NOMO-1 treated with DMSO at 0.1 percent for 48 hours (cell line): ENCODE measurements around the gene PRR29.
"Not testable (repeated sequence)": the region's sequence is repeated elsewhere in the genome, so short reads cannot be mapped to it uniquely, and the experiment has no call there.

Experiments used
- DNase-seq: peaks from one replicate; lab custom pipeline; 2025; ENCODE audit not compliant: unreplicated experiment; lab: John Stamatoyannopoulos, UW

PRR29 gene

GRCh38 chr17:64009571-64010402 is 11.6 kb downstream of the PRR29 start:
- peak; percentile 75 for DNase-seq

- DNase-seq, result no peak
Observed at GRCh38 chr17:64015447-64015846, 17.3 kb downstream of the PRR29 start.

- no peak for DNase-seq
Observed at GRCh38 chr17:64016231-64016784, 18.2 kb downstream of the PRR29 start.

DNA sequence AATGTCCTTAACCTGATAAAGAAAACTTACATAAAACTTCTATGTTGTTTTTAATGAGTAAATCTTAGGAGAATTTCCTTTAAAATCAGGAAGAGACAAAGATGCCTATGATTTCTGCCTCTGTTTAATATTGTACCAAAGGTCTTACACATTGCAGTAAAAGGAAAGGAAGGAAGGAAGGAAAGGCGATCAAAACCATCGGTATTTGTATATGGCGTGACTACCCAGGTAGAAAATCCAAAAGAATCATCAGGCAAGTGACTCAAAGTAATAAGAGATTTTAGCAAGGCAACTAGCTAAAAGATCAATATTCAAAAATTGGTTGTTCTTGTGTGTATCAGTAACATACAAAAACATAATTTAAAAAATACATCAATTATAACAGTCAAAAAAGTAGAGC is 18.8 kb downstream of the PRR29 start:
- DNase-seq, result no peak

DNA sequence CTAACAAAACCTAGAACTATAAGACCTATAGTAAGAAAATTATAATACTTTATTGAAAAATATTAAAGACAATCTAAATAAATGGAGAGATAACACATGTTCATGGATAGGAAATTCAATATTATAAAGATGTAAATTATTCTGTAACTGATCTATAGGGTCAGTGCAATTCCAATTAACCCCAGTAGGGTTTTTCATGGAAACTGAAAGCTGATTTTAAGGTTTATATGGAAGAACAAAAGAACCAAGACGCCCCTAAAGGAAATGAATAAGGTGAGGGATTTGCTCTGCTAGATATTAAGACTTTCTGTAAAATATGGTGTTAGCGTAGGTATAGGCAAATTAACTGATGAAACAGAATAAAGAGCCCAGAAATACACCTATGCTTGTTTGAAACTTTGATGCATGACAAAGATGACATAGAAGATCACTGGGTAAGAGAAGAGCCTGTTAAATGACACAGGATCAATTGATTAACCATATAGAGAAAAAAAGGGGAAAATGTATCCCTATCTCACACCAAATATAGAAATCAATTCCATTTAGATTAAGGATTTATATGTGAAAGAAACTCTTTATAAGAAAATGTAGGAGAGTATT is 19.3 kb downstream of the PRR29 start:
- DNase-seq, result no peak

GRCh38 chr17:64019551-64019961 is 21.4 kb downstream of the PRR29 start:
- not testable (repeated sequence) for DNase-seq

DNA sequence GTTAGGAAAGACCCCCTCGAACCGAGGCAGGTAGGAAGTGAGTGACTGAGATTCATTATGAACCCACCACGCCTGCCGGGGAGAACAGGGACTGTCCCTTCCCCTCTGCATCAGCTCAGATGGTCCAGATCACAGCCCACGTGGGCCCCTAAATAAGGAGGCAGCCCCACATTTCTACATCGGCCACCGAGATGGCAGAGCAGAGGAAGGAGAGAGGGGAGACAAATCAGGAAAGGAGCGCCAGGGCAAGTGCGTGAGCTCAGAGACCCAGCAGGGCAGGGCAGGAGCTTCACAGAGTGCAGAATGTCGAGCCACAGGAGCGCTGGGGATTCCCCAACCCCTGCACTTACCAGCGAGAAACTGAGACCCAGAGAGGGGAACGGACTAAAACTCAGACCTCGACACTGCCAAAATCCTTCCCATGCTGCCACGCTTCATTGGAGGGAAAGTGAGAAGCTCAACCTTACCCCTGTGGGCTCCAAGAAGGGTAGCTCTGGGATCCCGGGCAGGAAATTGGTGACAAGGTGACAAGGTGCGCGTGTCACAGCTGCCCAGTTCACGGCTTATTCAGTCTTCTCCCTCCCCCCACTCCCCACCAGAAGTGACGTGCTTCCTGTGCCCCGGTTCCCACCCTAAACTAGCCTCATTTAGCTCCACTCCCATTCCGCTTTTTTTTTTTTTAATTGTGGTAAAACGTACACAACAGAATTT is 22.1 kb downstream of the PRR29 start, which contains the start of gene ICAM2:
Gene ICAM2, minus strand, starts transcription at position 578 of the 711 bp plus-strand sequence. CDS start 13,942 bp downstream, outside the sequence.
- peak; percentile 82 for DNase-seq

GRCh38 chr17:64022611-64023063 is 24.5 kb downstream of the PRR29 start:
- no peak for DNase-seq

GRCh38 chr17:64024215-64024654 is 26.1 kb downstream of the PRR29 start:
- DNase-seq, result no peak

- DNase-seq, result no peak
Observed at GRCh38 chr17:64024781-64025731, 26.9 kb downstream of the PRR29 start.

DNA sequence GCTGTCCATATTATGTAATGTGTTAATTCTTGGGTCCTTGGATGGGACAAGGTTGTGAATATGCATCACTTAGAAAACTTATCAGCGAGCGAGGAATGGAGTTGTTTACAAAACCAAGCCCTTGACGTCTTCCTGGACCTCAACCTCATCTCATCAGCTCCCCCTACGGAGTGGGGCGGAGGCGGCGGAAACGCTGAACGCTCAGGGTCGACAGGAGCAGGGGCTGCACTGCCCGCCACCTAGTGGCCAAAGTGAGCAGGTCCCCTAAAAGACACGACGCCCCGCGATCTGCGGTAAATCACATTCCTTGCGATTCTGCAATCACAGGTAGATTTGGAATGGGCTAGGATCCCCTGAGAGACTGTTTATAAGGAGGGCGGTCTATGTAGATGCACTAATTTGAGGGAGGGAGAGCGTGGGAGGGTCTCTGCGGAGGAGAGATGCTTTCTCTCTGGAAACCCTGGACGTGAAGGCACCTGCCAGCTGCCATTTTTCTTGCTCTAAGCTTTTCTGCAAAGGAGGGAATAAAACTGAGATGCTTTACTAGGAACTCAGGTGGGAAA is 27.7 kb downstream of the PRR29 start:
- peak; percentile 87 for DNase-seq

GRCh38 chr17:64028874-64029464 is 30.8 kb downstream of the PRR29 start:
- peak; percentile 26 for DNase-seq

DNA sequence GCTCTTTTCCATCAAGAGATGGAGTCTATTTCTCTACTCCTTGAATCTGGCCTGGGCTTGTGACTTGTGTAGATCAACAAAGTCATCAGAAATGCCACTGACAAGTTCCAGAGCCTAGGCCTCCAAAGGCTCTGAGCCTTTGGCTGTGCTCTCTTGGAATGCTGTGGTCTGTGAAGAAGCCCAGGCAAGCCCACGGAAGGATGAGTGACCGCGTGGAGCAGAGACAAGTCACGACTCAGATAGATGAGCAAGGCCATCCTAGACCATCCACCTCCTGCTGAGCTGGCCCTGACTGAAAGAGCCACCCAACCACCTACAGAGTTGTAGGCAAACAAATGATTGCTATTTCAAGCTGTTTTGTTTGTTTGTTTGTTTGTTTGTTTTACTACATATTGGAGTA is 33.9 kb downstream of the PRR29 start:
- no peak for DNase-seq

DNA sequence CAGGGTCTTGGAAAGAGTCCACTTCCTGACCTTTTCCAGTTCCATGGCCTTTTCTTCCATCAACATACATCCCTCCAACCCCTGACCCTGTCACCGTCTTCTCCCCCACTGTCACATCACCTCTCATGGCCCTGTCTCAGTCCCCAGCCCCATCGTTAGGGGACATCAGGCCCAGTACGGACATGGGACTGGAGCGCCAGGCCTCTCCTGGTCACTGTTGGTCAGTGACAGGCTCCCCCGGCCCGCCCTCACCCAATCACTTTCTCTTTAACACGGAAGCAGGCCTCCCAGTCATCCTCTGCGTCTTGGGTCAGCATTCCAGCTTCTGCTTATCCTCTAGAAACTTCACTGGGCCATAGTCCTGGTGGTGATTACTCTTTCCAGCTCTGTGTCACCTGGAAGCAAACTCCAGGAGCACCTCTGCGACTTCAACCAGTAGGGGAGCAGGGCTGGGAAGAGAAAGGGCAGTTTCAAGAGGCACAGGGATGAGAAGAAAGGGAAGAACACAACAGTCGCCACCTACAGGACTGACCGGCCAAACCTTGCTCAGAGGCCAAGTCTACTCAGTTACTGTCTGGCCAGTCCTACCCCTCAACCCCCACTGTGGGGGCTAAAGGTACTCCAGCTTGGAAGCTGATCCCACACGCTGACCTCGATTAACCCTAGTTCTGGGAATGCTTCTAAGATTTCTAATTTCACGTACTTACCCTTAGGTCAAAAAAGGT is 38.2 kb downstream of the PRR29 start:
- no peak for DNase-seq

GRCh38 chr17:64037180-64037579 is 39.0 kb downstream of the PRR29 start:
- DNase-seq, result no peak

DNA sequence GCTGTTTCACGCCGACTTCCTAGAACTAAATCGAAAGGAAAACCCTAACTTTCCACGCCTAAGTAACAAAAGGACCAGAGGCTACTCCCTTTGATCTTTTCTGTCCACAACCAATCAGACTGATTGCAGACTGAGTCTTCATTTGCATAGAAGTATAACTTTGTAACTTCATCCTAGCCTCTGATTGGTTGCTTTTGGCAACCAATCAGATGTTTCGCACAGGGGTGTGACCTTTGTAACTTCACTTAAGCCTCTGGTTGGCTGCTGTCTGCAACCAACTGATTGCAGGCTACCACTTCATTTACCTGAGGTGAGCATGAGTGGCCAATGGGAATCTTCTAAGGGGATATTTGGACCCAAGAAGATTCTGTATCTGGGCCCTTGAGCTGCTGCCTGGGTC is 39.7 kb downstream of the PRR29 start:
- no peak for DNase-seq

- no peak for DNase-seq
Observed at GRCh38 chr17:64038331-64039105, 40.4 kb downstream of the PRR29 start.

- DNase-seq, result no peak
Observed at GRCh38 chr17:64039106-64039400, 40.9 kb downstream of the PRR29 start.
